PC-3 (cell line): ENCODE results near the gene DRD2.

Source experiments
- EZH2 ChIP-seq: fragments of 300-600 bp; sonication (generic); IDR thresholded peaks from one replicate; pipeline ENCODE4 v1.6.1; 2017; ENCODE audit warnings: antibody characterized with exemption, mild to moderate bottlenecking, low read length; ENCODE audit not compliant: unreplicated experiment
- EZH2phosphoT487 ChIP-seq: fragments of 300-600 bp; sonication (generic); IDR thresholded peaks from 2 replicates; pipeline ENCODE4 v1.6.1; 2018; ENCODE audit warnings: mild to moderate bottlenecking, antibody characterized with exemption, low read length, borderline replicate concordance
- TF ChIP-seq, protein P1 (sequence below): fragments of 300-600 bp; sonication (generic); conservative IDR thresholded peaks from 2 replicates; pipeline ENCODE4 v1.5.1; 2017; ENCODE audit warnings: antibody characterized with exemption, low read depth, mild to moderate bottlenecking, low read length

DNA sequence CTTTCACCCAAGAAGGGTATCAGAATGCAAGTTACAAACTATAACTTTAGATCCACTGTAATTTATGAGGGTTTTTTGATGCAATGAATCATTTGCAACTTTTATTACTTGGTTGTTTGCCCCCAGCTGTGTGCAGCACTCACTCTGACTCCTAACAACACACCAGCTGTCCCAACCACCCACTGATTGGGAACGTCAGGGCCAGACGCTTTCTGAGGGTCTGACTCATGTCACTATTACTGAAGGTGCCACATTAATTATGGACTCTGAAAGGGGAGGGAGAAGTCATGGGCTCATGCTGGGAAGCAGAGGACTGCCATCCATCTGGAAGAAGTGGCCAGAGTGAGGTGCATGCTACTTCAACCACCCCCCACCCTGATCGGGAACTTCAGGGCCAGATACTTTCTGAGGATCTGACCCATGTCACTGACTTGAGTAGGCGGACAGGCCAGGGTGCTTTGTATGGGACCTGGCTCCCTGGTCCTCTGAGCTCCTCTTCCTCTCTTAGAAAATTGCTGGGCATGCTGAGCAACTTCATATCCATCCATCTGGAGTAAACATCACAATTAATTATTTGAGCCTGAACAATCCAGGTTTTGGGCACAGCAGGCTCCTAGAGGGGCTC is 44.9 kb upstream of the DRD2 start:
- TF ChIP-seq, protein P1, sequence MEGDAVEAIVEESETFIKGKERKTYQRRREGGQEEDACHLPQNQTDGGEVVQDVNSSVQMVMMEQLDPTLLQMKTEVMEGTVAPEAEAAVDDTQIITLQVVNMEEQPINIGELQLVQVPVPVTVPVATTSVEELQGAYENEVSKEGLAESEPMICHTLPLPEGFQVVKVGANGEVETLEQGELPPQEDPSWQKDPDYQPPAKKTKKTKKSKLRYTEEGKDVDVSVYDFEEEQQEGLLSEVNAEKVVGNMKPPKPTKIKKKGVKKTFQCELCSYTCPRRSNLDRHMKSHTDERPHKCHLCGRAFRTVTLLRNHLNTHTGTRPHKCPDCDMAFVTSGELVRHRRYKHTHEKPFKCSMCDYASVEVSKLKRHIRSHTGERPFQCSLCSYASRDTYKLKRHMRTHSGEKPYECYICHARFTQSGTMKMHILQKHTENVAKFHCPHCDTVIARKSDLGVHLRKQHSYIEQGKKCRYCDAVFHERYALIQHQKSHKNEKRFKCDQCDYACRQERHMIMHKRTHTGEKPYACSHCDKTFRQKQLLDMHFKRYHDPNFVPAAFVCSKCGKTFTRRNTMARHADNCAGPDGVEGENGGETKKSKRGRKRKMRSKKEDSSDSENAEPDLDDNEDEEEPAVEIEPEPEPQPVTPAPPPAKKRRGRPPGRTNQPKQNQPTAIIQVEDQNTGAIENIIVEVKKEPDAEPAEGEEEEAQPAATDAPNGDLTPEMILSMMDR, result no peak
- TF ChIP-seq EZH2 (no peak), EZH2phosphoT487 (no peak)
